ENCODE measurements around the gene CELSR2. TPM values are rescaled to one million over a fixed set of nuclear protein-coding genes. Genes with fewer than 3 reads are reported as not detected.

The CELSR2 gene
- total and polyA plus RNA-seq, 2 donors (not counting 1 experiment from before 2014, with no cell fraction given) = 0.57 to 2.7 TPM

DNA sequence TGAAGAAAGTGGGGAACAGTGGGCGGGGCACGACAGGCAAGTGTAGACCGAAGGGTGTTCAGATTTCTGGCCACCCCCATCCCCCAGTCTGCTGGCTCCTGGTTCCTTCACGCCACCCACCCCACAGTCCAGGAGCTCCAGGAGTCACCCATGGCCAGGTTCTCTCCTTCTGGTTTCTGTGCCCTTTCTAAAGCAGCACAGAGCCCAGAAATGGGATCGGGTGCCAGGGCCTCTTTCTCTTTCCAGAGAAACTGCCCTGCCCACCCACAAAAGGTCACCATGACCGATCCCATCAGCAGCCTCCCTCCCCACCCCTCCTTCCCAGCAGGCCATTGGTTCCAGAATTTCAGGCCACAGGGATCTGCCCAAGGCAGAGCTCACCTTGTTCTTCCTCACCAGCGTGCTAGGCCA is 3.2 kb upstream of the CELSR2 start:
- Histone ChIP-seq H3K27ac (ENCODE audit: low read length in 2 of 2) (no peak overlapping the region), H3K27me3 (replicated peaks in 1 of 4; ENCODE audit: control extremely low read depth in 1 of 4, control insufficient read depth in 3 of 4, insufficient read depth in 4 of 4, low read length in 3 of 4) (peaks cover 0 to 68% (median 15%) of the 10 kb centered on the region in 4 experiments), H3K4me3 (ENCODE audit: control extremely low read depth in 1 of 5, extremely low read depth in 1 of 5, insufficient read depth in 1 of 5, low read depth in 2 of 5, low read length in 4 of 5) (no peak overlapping the region), H3K79me2 (ENCODE audit: control insufficient read depth, insufficient read depth, low read length) (no peaks in the 10 kb centered on the region), H2AFZ (ENCODE audit: insufficient read depth, low read depth, low read length, poor library complexity, severe bottlenecking) (no peak overlapping the region), H3K36me3 (replicated peaks in 1 of 2; ENCODE audit: control extremely low read depth in 1 of 2, control insufficient read depth in 1 of 2, extremely low read depth in 1 of 2, insufficient read depth in 2 of 2, low read length in 1 of 2) (no peaks in the 10 kb centered on the region), H3K4me1 (ENCODE audit: control insufficient read depth in 2 of 2, insufficient read depth in 2 of 2, low read length in 2 of 2) (peaks cover 13 to 18% of the 10 kb centered on the region in 2 donors), H4K20me1 (ENCODE audit: control insufficient read depth, insufficient read depth, low read length, poor library complexity, severe bottlenecking) (peaks cover 4% of the 10 kb centered on the region), H3K4me2 (replicated peaks; ENCODE audit: low read depth, low read length, poor library complexity, severe bottlenecking) (no peak overlapping the region), H3K9me3 (ENCODE audit: control extremely low read depth in 1 of 3, control insufficient read depth in 2 of 3, insufficient read depth in 1 of 3, low read length in 2 of 3) (peaks cover 0 to 6% (median 0%) of the 10 kb centered on the region in 3 donors), H3K9ac (ENCODE audit: low read length) (no peak overlapping the region)
- TF ChIP-seq EZH2 (IDR thresholded peaks at IDR 0.05; ENCODE audit: borderline replicate concordance, insufficient read depth, low read depth, low read length, poor library complexity, severe bottlenecking) = no peak
- TF ChIP-seq, protein P1, sequence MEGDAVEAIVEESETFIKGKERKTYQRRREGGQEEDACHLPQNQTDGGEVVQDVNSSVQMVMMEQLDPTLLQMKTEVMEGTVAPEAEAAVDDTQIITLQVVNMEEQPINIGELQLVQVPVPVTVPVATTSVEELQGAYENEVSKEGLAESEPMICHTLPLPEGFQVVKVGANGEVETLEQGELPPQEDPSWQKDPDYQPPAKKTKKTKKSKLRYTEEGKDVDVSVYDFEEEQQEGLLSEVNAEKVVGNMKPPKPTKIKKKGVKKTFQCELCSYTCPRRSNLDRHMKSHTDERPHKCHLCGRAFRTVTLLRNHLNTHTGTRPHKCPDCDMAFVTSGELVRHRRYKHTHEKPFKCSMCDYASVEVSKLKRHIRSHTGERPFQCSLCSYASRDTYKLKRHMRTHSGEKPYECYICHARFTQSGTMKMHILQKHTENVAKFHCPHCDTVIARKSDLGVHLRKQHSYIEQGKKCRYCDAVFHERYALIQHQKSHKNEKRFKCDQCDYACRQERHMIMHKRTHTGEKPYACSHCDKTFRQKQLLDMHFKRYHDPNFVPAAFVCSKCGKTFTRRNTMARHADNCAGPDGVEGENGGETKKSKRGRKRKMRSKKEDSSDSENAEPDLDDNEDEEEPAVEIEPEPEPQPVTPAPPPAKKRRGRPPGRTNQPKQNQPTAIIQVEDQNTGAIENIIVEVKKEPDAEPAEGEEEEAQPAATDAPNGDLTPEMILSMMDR (IDR thresholded peaks at IDR 0.05) = no peak
- POLR2A ChIA-PET = no interaction called here
- Mint-ChIP-seq H3K4me1 (peaks cover 18% of the 10 kb centered on the region), H3K27me3 (peaks cover 24% of the 10 kb centered on the region), H3K4me3 (no peak overlapping the region), H3K27ac (no peak overlapping the region), H3K9me3 (ENCODE audit: insufficient read depth) (no peaks in the 10 kb centered on the region)
- intact Hi-C loops (cut with micrococcal nuclease) = no loop called here
- 90% methylated on average over 6 of the region's 7 CpGs for WGBS (ENCODE audit: insufficient coverage)
- ATAC-seq (ENCODE audit: low read depth) = no peak
- no peak for DNase-seq
- CTCF ChIA-PET = interaction anchor here (1.0 kb wide), 1 partner anchor 31 kb away, joined by 4 read pairs; no protein-coding TSS in a partner anchor

GRCh38 chr1:109247401-109248365 is 1.7 kb upstream of the CELSR2 start:
- Histone ChIP-seq H3K4me1 (ENCODE audit: control insufficient read depth in 2 of 2, insufficient read depth in 2 of 2, low read length in 2 of 2) (peaks cover 11 to 13% of the 10 kb centered on the region in 2 donors), H2AFZ (ENCODE audit: insufficient read depth, low read depth, low read length, poor library complexity, severe bottlenecking) (no peak overlapping the region), H3K79me2 (ENCODE audit: control insufficient read depth, insufficient read depth, low read length) (no peaks in the 10 kb centered on the region), H3K9me3 (ENCODE audit: control extremely low read depth in 1 of 3, control insufficient read depth in 2 of 3, insufficient read depth in 1 of 3, low read length in 2 of 3) (peaks cover 0 to 13% (median 0%) of the 10 kb centered on the region in 3 donors), H3K4me3 (ENCODE audit: control extremely low read depth in 1 of 5, extremely low read depth in 1 of 5, insufficient read depth in 1 of 5, low read depth in 2 of 5, low read length in 4 of 5) (no peak overlapping the region), H3K27me3 (replicated peaks in 1 of 4; ENCODE audit: control extremely low read depth in 1 of 4, control insufficient read depth in 3 of 4, insufficient read depth in 4 of 4, low read length in 3 of 4) (peaks cover 0 to 57% (median 16%) of the 10 kb centered on the region in 4 experiments), H3K36me3 (replicated peaks in 1 of 2; ENCODE audit: control extremely low read depth in 1 of 2, control insufficient read depth in 1 of 2, extremely low read depth in 1 of 2, insufficient read depth in 2 of 2, low read length in 1 of 2) (no peaks in the 10 kb centered on the region), H3K4me2 (replicated peaks; ENCODE audit: low read depth, low read length, poor library complexity, severe bottlenecking) (no peak overlapping the region), H4K20me1 (ENCODE audit: control insufficient read depth, insufficient read depth, low read length, poor library complexity, severe bottlenecking) (peaks cover 4% of the 10 kb centered on the region), H3K9ac (ENCODE audit: low read length) (no peak overlapping the region), H3K27ac (ENCODE audit: low read length in 2 of 2) (no peak overlapping the region)
- CTCF ChIA-PET = interaction anchor here (0.9 kb wide), 1 partner anchor 167 kb away, joined by 3 read pairs; no protein-coding TSS in a partner anchor
- 83% methylated on average over 4 of the region's 8 CpGs for WGBS (ENCODE audit: insufficient coverage)
- H3K4me3 Mint-ChIP-seq = peak overlapping the region; percentile 29
- POLR2A ChIA-PET = no interaction called here
- H3K4me1 Mint-ChIP-seq = peaks cover 4% of the 10 kb centered on the region
- intact Hi-C loops (cut with micrococcal nuclease) = no loop called here
- no peak for TF ChIP-seq EZH2 (IDR thresholded peaks at IDR 0.05; ENCODE audit: borderline replicate concordance, insufficient read depth, low read depth, low read length, poor library complexity, severe bottlenecking)
- TF ChIP-seq, protein P1 (IDR thresholded peaks at IDR 0.05) = no peak
- no peak for ATAC-seq (ENCODE audit: low read depth)
- no peaks in the 10 kb centered on the region for H3K9me3 Mint-ChIP-seq (ENCODE audit: insufficient read depth)
- DNase-seq = no peak
- H3K27me3 Mint-ChIP-seq = peaks cover 17% of the 10 kb centered on the region
- H3K27ac Mint-ChIP-seq = no peak overlapping the region

Measured in B cell (primary cell).